HG03135 (cell line): Measurements from ENCODE around the gene TCAP.
"Not testable (repeated sequence)": the region's sequence is repeated elsewhere in the genome, so short reads cannot be mapped to it uniquely, and the experiment has no call there.

Source experiments
- ATAC-seq: cut with Tn5 transposase; IDR thresholded peaks from one replicate; pipeline ENCODE4 v1.9.1; 2021; ENCODE audit warnings: mild to moderate bottlenecking, moderate library complexity; ENCODE audit not compliant: unreplicated experiment

Gene TCAP

DNA sequence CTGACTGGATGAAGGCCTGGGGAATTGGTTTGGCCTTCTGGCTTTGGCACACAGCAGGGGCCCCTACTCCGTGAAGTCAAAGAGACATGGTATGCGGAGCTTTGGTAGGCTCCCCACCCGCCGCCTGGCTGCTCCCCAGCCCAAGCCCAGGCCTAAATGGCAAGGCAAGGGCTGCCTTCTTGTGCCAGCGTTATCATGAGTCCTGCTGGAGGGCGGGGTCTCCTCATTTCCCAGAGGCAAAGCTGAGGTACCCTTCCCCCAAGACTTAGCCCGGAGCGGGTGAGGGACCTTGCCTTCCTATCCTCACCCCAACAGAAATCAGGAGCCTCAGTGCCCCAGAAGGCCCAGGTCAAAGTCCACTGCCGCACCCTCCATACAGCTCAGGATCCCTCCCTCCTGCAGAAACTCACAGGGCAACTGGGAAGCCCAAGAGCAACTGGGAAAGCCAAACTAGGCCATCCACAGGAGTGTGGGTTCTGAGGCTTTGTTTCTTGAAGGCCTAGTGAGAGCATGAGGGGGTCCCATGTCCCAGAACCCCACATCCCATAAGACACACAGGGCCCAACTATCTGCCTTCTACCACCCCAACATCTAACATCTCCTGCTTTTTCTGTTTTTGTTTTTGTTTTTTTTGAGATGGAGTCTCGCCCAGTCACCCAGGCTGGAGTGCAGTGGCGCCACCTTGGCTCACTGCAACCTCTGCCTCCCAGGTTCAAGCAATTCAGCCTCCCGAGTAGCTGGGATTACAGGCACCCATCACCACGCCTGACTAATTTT is 13.4 kb downstream of the TCAP start:
- no peak for ATAC-seq

DNA sequence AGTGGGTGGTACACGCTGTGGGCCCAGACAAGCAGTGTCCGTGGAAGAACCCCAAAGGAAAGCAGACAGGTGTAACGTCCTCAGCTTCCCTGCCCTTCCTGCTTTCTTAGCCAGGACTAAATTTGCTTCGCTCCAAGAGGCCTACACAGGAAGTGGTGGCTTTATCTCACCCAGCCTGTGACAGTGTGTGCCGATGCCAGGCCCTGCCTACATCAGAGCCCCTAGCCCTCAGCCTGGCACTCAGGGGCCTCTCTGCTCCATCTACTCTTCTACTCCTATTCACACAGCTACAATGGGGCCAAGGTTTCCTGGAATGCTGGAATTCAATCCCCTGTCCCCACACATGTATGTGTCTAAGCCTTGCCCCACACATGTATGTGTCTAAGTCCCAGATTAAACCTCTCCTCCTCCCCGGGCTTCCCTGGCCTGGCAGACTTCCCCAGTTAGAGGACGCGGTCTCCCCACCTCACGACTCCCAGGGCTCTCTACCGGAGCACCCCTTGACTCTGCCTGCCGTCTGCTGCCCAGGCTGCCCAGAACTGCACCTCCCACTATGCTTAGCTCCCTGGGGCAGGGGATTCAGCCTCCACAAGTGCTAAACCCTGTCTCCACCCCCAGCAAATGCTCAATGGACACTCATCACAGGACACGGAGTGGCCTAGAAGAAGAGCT is 14.5 kb downstream of the TCAP start:
- ATAC-seq, result no peak

DNA sequence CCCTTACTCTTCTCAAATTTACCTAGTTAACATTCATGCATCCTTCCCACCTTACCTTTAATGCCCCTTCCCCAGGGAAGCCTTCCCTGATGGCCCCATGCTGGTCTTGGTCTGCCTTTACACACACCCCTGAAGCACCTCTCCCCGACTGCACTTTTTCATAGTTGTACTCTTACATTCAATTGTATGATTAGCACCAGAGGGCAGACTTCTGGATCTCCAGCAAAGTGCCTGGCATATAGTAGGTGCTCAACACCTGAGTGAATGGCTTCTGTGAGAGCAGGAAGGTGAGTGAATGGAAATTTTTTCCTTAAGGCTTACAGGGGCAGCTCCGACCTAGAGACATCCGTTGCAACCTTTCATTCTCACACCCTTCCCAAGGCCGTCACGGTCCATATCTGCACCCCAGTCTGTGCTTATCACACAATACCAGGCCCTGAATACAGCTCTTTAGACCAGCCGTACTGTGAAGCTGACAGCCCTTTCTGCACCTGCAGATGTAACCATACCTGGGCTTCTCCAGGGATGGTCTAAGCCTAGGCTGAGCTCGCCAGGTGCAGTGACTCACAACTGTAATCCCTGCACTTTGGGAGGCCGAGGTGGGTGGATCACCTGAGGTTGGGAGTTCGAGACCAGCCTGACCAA is 18.3 kb downstream of the TCAP start:
- ATAC-seq, result no peak

DNA sequence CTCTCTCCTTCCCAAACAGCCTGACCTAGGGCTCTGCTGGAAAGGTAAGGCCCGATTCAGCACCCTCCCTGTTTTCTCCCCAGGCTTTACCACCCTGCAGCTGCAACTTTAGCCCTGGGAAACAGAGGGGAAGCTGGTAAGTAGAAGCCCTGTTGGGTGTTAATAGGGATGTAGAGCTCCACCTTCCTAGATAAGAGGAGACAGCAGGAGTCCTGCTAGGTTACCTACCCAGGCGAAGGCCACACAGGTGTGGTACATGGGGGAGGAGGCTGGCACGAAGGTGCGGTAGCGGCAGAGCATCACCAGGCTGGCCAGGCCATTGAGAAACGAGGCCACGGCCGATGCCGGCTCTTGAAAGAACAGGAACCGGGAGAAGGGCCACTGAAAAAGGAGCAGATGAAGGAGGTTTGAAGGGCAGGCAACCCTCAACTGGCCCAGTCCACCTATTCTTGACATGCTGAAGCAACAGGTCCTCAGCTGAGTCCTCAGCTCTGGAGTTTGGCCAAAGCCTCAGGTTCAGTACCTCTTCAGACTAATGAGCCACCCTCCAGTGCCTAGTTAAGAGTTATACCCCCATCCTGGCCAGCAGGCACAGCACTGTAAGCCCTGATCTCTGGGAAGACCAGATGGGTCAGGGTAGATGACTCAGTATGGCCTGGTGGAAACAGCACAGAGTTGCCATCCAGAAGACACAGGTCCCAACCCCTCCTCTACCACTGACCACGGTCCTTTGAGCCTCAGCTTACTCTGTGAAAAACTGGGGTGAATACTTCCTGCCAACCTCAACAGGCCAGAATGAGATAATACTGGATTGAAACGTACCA is 19.4 kb downstream of the TCAP start:
- no peak for ATAC-seq

DNA sequence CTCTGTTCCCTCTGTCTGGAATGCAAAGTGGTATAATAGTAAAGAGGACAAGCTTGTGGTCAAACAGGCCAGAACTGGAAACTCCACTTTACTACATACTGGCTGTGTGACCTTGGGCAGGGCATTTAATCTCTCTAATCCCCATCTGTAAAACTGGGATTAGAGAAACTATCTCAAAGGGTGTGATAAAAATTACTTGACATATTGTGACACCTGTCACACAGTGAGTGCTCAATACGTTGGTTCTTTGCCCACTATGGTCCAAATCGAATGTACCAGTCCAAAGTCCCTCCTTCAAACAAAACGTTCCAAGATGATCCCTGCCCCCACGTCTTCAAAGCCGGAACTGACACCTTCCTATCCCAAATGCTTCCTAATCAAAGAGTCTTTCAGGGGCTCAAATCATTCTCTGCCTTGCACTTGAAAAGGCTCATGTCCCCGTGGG is 22.0 kb downstream of the TCAP start:
- no peak for ATAC-seq

DNA sequence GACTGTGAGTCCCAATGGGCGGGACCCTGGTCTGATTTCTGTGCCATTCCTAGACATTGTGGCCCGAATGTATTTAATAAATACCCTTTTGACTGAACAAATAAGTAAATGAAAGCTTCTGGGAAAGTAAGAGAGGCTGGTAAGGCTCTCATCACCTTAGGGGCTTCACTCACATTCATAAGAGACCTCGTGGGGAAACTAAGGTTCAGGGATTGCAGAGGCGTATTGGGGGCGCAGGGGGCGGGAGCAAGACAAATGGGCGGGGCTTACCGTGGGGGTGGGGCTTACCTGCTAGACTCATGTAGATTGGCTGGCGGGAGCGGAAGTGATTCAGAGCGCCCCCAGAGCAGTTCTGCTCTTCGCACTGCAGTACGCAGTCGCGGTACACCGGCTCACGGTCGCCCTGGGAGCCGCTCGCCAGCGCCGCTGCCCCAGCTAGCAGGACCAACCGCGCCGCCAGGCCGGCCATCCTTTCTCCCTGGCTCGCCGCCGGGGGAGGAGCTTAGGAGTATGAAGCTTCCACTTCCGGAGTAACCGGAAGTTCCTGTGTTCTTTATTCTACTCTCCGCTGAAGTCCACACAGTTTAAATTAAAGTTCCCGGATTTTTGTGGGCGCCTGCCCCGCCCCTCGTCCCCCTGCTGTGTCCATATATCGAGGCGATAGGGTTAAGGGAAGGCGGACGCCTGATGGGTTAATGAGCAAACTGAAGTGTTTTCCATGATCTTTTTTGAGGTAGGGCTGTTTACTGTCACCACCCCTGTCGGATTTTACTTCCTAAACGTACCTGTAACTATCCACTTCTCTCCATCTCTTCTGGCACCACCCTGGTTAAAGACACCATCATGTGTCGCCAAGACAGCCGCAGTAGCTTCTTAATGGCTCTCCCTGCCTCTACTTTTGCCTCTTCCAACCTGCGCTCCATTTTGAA is 22.7 kb downstream of the TCAP start, which contains the start of gene PGAP3:
Gene PGAP3, minus strand, starts transcription at position 512 of the 929 bp plus-strand sequence. Its CDS starts 43 bp downstream, at position 469.
- ATAC-seq, result peak; percentile 80

DNA sequence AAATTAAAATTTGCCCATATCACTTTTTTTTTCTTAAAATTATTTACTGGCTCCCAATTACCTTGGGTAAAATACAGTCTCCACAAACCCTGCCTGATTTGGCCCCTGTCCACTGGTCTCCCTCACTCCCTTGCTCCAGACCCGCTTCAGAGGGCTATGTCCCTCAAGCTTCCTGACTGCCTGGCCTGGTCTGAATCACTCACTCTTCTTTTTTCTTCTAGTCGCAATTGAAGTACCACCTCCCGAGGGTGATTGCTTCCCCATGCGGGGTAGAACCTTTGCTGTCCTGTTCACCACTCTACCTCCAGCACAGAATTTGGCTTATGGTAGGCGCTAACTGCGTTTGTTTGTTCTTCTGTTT is 23.3 kb downstream of the TCAP start:
- no peak for ATAC-seq

DNA sequence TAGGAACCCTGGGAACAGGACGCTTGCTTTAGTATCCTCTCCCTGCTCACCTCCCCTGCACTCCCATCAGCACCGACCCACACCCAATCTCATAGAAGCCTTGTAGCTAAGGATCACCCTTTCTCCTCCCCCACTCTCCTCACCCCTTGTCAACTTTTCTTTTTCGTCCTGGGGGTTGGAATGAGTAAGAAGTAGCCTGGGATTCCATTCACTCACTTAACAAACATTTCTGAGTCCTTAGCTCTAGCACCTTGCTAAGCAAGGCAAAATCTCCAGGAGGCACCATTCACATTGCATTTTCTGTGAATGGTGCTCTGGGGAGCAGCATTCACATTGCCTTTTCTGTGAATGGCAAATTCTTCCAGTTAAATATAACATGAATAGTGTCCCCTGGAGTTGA is 23.8 kb downstream of the TCAP start:
- no peak for ATAC-seq

DNA sequence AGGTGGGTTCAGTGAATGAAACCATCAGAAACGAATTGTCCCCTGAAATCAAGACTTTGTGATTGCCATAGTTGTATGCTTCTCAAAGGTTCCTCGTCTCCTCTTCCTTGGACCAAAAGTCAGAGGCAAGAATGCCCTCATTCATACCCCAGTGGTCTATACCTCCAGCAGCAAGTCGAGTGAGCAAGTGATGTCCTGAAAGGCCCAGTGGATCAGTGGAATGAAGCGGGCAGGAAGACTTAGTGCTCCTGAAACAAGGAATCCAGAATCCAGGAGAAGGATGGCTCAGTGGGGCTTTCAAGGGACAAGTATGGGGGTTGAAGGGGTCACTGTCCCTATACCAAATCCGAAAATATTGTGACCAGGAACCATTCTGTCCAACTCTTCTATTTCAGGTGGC is 29.4 kb downstream of the TCAP start:
- no peak for ATAC-seq

DNA sequence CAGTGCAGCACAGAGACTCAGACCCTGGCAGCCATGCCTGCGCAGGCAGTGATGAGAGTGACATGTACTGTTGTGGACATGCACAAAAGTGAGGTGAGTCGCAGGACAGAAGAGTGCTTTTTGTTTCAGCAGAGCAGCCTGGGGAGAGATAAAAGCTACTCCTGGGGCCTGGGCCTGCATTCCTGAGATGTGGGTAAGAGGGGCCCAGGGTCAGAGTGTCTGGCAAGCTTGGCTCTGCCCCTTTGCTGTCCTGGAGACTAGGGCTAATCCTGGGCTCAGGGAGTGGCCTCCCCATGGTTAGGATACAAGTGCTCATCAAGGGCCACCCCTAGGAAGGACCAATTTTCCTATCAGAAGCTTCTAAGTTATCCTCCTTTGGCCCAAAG is 29.9 kb downstream of the TCAP start:
- no peak for ATAC-seq

DNA sequence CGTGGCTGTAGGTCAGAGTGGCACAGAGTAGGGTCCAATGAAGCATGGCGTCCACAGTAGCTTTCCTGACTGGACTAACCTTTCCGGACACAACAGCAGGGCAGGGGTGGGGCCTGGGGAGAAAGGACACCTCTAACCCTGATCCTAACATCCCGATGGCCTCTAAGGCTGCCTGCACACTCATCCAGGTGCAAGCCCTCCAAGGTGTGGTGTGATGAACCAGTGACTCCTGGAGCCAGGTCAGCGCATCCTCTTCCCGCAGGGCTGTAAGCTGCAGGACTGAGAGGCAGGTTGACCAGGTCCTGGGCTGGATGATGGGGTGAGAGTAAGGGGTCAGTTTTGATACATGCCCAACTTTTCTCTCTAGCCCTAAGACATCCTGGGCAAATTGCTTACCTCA is 31.6 kb downstream of the TCAP start:
- ATAC-seq, result no peak

DNA sequence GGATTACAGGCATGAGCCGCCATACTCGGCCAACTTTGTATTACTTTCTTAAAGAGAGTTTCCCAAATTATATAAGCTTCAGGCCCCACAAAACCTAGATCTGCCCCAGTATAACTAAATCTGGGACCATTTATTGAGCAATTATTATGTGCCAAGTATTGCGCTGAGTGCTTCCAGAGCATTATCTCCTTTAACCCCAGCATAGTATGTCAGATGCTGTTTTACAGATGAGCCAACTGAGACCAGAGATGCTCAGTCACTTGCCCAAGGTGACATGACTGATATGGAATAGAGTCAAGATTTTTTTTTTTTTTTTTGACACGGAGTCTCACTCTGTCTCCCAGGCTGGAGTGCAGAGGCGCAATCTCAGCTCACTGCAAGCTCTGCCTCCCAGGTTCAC is 32.8 kb downstream of the TCAP start:
- no peak for ATAC-seq

DNA sequence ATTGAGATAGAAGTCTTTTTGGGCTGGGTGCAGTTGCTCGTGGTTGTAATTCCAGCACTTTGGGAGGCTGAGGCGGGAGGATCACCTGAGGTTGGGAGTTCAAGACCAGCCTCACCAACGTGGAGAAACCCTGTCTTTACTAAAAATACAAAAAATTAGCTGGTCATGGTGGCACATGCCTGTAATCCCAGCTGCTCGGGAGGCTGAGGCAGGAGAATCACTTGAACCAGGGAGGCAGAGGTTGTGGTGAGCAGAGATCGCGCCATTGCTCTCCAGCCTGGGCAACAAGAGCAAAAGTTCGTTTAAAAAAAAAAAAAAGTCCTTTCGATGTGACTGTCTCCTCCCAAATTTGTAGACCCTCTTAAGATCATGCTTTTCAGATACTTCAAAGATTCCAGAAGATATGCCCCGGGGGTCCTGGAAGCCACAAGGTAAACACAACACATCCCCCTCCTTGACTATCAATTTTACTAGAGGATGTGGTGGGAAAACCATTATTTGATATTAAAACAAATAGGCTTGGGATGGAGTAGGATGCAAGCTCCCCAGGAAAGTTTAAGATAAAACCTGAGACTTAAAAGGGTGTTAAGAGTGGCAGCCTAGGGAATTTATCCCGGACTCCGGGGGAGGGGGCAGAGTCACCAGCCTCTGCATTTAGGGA is 34.1 kb downstream of the TCAP start:
- ATAC-seq, result not testable (repeated sequence)

DNA sequence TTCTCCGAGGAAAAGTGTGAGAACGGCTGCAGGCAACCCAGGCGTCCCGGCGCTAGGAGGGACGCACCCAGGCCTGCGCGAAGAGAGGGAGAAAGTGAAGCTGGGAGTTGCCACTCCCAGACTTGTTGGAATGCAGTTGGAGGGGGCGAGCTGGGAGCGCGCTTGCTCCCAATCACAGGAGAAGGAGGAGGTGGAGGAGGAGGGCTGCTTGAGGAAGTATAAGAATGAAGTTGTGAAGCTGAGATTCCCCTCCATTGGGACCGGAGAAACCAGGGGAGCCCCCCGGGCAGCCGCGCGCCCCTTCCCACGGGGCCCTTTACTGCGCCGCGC is 34.6 kb downstream of the TCAP start, which contains the start of gene ERBB2:
Gene ERBB2, plus strand, starts transcription at position 247 of the 330 bp plus-strand sequence. CDS start 175 bp downstream, outside the sequence.
- no peak for ATAC-seq

DNA sequence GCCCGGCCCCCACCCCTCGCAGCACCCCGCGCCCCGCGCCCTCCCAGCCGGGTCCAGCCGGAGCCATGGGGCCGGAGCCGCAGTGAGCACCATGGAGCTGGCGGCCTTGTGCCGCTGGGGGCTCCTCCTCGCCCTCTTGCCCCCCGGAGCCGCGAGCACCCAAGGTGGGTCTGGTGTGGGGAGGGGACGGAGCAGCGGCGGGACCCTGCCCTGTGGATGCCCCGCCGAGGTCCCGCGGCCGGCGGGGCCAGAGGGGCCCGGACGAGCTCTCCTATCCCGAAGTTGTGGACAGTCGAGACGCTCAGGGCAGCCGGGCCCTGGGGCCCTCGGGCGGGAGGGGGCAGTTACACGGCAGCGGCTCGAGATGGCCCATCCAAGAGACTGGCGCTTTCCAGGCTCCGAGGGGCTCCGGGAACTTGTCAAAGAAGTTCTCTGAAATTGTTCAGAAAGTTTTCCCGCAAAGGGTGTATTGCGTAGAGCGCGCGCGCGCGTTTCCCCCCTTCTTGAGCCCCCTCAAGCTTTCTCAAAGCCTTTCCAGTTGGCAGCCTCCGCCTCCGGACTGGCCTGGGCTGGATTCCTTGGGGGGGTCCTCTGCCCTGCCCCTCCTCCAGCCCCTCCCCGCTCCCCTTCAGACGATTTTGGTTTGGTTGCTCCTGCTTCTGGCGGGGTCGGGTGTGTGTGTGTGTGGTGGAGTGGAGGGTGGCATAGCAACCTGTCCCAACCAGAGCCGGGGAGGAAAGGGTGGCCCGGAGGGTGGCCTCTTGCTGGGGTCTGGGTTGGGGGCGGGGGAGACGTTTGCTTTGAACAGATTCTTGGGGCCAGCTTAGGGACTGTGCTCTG is 35.2 kb downstream of the TCAP start:
- no peak for ATAC-seq

DNA sequence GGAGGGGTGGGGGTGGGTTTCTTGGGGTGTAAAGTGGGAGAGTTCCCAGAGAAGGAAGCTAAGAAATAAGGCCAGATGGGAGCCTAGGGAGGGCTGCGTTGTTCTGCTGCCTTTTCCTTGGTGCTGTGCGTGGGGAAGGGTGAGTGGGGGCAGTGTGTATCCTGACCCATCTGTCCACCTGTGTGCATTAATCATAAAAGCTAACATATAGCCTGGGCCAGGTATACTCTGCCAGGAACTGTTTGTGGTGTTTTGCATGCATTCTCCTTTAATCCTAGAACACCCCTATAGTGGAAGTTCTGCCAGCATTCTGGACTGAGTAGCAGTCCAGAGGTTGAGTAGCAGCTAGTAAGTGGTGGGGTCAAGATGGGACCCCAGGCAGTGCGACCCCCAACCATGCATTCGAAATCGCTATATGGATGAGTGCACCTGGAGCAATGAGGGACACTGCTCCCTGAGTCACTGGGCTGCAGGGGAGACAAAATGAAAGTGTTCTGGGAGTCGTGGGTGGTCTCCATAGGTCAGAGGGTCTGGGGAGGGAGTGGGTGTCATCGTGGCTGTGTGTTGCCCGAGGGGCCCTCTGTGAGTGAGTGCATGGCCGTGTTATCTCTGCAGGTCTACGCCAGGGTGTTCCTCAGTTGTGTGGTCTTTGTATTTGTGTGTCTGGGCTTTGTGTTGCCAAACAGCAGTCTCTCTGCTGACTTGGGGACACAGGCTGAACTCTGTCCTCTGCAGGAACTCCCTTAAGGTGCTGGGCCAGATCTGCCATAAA is 36.0 kb downstream of the TCAP start:
- ATAC-seq, result no peak

DNA sequence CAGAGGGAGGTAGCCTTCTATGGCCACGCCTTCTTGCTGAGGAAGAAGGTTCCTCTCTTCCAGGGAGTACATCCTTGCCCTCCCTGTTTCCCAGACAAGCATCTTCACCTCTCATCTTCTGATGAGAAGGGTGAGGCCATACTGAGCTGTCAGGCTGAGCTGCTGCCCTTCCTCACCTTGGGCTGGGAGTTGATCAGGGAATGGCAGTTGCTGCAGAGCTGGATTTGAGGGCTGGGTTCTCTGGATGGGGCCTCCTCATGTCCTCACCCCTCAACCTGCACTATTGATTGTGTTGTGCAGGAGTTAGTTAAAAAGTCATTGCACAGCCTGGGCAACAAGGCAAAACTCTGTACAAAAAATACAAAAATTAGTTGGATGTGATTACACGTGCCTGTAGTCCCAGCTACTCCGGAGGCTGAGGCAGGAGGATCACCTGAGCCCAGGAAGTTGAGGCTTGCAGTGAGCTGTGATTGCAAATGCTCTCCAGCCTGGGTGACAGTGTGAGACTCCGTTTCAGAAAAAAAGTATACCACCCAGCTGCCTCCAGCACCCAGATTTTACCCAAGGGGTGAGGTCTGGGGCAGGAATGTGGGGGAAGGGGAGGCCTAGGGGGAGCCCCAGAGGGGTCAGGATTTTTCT is 36.8 kb downstream of the TCAP start:
- ATAC-seq, result no peak
